ENCODE results near the gene MINPP1. TPM values are rescaled to one million over a fixed set of nuclear protein-coding genes. Genes with fewer than 3 reads are reported as not detected.
"Not testable (repeated sequence)": the region's sequence is repeated elsewhere in the genome, so short reads cannot be mapped to it uniquely, and the experiment has no call there.

MINPP1 gene, protein sequence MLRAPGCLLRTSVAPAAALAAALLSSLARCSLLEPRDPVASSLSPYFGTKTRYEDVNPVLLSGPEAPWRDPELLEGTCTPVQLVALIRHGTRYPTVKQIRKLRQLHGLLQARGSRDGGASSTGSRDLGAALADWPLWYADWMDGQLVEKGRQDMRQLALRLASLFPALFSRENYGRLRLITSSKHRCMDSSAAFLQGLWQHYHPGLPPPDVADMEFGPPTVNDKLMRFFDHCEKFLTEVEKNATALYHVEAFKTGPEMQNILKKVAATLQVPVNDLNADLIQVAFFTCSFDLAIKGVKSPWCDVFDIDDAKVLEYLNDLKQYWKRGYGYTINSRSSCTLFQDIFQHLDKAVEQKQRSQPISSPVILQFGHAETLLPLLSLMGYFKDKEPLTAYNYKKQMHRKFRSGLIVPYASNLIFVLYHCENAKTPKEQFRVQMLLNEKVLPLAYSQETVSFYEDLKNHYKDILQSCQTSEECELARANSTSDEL
- total RNA-seq, result 7.3 TPM
- long read RNA-seq, transcript MINPP1-202 (5 exons, 2,415 nt), result major isoform, 13 of 17 reads
- long read RNA-seq, partial matches to known transcripts, result 0 of 17 reads
- long read RNA-seq, other reads (novel, unspliced or antisense), result 4 of 17 reads

DNA sequence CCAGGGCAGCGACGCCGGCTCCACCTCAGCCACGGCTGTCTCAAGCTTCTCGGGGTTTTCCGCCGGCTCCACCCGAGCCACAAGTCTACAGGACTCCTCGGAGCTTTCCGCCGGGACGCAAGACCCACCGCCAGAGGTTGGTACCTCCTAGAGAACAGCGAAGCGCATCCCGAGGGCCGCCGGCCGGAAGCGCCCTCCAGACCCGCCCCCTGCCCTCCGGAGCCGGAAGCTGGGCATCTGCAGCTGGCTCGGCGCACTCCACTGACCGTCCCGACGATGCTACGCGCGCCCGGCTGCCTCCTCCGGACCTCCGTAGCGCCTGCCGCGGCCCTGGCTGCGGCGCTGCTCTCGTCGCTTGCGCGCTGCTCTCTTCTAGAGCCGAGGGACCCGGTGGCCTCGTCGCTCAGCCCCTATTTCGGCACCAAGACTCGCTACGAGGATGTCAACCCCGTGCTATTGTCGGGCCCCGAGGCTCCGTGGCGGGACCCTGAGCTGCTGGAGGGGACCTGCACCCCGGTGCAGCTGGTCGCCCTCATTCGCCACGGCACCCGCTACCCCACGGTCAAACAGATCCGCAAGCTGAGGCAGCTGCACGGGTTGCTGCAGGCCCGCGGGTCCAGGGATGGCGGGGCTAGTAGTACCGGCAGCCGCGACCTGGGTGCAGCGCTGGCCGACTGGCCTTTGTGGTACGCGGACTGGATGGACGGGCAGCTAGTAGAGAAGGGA, at the start of gene MINPP1:
MINPP1 (plus strand) TSS at position 254 of the 726 bp plus-strand sequence; CDS start at position 277, 23 bp downstream.
- DNase-seq (ENCODE audit: low spot score), result peak; percentile 91
- intact Hi-C loops (cut with DNase I), result no loop called here

DNA sequence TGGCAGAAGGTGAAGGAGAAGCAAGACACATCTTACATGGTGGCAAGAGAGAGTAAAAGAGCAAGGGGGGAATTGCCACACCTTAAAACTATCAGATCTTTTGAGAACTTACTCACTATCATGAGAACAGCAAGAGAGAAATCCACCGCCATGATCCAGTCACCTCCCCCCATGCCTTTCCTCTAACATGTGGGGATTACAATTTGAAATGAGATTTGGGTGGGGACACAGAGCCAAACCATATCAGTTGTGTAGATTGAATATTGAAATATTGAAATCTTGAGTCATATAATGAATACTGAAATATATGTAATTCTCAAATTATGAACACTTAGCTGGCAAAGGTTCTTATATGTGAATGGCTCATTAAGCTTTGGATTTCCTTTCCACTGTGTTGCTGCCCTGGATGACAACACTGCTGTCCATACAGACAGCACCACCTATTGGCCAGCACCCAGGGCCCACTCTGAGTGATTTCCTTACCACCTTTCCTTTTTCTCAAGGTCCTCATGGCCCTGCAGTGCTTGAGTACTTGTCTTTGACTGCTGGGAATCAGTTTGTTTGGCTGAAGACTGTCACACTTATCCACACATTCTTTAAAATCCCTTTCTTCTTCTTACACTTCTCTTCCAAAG, 48.0 kb upstream of the MINPP1 start:
- intact Hi-C loops (cut with DNase I); DNase-seq (ENCODE audit: low spot score): not testable (repeated sequence)

DNA sequence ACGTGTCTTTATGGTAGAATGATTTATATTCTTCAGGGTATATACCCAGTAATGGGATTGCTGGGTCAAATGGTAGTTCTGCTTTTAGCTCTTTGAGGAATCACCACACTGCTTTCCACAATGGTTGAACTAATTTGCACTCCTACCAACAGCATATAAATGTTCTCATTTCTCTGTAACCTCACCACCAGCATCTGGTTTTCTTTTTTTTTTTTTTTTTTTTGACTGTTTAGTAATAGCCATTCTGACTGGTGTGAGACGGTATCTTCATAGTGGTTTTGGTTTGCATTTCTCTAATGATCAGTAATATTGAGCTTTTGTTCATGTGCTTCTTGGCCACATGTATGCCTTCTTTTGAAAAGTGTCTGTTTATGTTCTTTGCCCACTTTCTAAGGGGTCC, 42.9 kb upstream of the MINPP1 start:
- DNase-seq (ENCODE audit: low spot score); intact Hi-C loops (cut with DNase I): not testable (repeated sequence)

DNA sequence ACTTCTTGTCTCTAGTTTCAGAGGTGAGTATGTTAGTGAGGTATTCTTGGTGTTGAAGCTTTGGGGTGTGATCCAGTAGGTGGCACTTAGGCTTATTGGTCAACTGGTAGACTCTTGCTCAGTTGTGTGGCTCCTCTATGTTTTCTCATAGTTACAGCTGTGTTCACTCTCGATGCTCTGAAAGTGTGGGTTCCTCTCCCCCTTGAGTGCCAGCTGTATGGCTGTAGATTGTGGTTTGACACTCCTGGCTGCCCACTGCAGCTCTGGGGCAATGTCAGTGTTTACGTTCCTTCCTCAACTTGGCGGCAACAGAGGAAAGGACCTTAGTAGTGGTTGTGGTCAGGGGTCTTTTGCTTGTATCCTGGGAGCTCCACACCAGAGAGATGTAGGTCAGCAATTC, 37.8 kb upstream of the MINPP1 start:
- DNase-seq (ENCODE audit: low spot score); intact Hi-C loops (cut with DNase I): not testable (repeated sequence)

DNA sequence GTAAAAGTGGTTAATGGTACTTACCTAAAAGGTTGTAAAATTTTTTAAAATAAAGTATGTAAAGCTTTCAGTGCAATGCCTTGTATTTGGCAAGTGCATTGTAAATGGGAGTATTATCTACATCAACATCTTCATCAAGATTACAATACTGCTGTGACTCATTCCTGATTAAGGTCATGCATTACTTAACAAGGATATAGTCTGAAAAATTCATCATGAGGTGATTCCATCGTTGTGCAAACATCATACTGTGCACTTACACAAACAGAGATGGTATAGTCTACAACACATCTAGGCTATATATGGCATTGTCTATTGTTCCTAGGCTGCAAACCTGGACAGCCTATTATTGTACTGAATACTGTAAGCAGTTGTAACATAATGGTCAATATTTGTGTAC, 16.0 kb upstream of the MINPP1 start:
- intact Hi-C loops (cut with DNase I); DNase-seq (ENCODE audit: low spot score): not testable (repeated sequence)

DNA sequence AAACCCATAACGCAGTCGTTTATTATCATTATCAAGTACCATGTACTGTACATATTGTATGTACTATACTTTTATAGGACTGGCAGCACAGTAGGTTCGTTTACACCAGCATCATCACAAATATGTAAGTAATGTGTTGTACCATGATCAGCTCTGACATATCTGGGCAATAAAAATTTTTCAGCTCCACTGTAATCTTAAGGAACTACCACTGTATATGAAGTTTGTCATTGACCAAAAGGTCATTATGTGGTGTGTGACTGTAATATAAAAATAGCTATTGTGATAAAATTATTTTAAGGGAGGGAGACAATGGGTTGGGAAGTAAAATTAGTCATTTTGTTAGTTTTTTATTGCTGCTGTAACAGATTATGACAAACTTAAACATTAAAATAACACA, 14.4 kb upstream of the MINPP1 start:
- intact Hi-C loops (cut with DNase I); DNase-seq (ENCODE audit: low spot score): not testable (repeated sequence)

DNA sequence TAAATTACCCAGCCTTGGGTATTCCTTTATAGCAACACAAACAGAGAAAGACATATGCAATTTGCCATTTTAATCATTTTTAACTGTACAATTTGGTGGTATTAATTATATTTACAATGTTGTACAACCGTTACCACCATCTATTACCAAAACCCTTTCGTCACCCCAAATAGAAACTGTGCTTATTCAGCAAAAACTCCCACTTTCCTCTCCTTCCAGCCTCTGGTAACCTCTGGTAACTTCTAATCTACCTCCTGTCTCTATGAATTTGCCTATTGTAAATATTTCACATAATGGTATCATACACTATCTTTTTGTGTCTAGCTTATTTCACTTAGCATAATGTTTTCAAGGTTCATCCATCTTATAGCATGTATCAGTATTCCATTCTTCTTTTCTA, 12.2 kb upstream of the MINPP1 start:
- intact Hi-C loops (cut with DNase I); DNase-seq (ENCODE audit: low spot score): not testable (repeated sequence)

DNA sequence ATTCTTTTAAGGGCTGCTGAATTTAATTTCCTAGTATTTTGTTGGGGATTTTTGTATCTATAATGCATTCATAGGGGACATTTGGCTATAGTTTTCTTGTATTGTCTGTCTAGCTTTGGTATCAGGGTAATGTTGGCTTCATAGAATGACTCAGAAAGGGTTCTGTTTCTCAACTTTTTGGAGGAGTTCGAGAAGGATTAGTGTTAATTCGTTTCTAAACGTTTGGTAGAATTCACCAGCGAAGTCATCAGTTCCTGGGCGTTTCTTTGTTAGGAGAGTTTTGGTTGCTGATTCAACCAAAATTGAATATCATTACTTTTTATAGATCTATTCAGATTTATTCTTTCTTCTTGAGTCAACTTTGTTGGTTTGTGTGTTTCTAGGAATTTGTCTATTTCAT, 9.2 kb upstream of the MINPP1 start:
- intact Hi-C loops (cut with DNase I); DNase-seq (ENCODE audit: low spot score): not testable (repeated sequence)

DNA sequence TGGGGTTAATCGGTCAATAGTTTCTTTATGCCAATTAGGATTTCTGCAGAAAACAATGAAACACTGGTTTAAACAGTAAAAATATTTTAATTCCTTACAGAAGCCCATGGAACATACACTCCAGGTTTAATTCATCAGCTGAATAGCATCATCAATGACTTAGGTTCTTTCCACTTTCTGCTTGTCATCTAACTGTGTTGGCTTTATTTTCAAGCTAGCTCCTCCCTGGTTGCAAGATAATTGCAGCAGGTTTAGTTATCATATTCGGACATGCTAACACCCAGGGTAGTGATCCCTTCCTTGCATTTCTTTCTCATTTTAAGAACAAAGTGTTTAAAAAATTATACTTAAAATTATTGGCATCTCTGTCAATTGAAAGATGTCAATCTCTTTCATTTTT, 7.3 kb upstream of the MINPP1 start:
- intact Hi-C loops (cut with DNase I), result not testable (repeated sequence)

DNA sequence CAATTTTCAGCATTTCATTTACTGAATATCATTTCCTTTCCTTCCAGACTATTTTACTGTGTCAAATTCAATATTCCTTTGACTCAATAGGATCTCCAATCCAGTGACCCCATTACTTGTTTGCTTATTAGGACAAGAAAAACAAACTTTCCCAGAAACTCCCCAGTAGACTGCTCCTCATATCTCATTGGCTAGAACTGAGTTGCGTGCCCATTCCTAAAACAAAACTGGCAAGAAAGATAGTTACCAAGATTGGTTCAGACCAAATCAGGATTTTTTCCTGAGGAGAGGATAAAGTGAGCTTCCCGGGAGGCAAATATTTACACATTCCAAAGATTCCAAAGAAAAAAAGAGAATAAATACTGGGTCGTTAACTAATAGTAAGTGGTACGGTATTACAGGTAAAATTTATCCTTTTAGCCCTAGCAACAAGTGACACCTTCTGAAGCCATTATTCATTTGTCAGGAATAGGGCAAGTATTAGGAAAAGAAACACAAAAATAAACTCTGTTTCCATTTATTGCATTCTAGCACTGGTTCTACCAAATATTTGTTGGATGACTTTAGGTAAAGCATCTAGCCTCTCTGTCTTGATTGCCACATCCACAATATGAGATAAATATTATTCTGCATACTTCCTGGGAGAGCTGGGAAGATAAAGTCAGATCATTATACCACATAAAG, 6.4 kb upstream of the MINPP1 start:
- intact Hi-C loops (cut with DNase I); DNase-seq (ENCODE audit: low spot score): not testable (repeated sequence)

More for the DNA sequence above, 7.3 kb upstream of the MINPP1 start:
- DNase-seq (ENCODE audit: low spot score), result not testable (repeated sequence)

DNA sequence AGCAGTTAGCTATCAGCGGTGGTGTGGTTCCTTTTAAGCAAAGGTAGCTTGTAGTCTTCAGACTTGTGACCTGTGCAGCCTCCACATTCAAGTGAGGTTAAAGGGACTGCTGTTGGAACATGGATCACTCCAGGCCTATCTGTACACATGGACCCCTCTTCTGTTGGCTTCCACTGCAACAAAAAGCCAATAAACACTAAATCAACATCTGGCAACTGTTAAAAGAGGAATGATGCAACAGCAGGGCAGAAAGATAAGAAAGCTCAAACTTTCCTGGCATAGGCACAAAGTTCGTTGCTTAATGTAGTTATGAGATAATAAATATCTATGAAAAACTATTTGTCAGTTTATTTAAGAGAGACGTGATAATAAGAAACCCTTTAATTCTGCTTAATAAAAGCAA, 4.0 kb upstream of the MINPP1 start:
- no peak for DNase-seq (ENCODE audit: low spot score)
- intact Hi-C loops (cut with DNase I), result no loop called here

DNA sequence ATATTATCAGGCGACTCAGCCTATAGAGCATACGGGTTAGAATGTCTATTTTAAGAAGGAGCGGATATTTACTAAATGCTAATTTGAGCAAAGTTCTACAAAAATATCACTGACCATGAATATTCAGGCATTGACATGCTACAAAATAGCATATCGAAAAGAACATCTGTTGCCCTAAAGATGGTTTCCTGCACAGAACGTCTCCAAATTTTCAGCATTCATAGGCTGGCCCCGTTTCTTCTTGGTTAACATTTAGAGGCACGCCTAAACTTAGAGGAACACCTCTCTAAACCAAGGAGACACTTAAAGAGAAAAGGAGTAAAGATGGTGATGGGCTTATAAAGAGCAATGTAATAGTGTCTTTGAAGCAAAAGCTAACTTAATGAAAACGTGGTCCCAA, 1.3 kb upstream of the MINPP1 start:
- intact Hi-C loops (cut with DNase I), result no loop called here
- no peak for DNase-seq (ENCODE audit: low spot score)

DNA sequence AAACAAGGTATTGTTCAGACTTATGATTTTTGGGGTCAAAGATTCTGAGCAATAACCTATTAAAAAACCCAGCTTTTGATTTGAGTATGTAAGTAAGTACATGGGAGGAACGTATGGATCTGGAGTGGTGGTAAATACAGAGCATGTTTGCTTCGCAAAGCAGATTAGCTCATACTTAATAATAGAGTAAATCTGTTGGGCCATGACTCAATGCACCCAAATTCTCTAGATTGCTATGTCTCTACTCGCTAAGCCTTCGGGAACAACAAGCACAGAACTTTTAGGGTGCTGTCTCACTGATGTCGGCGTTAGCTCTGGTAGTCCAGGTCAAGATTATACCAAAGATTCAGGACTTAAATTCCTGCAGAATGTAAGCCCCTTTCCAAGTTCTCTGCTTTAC, 807 bp upstream of the MINPP1 start:
- no peak for DNase-seq (ENCODE audit: low spot score)
- intact Hi-C loops (cut with DNase I), result no loop called here

DNA sequence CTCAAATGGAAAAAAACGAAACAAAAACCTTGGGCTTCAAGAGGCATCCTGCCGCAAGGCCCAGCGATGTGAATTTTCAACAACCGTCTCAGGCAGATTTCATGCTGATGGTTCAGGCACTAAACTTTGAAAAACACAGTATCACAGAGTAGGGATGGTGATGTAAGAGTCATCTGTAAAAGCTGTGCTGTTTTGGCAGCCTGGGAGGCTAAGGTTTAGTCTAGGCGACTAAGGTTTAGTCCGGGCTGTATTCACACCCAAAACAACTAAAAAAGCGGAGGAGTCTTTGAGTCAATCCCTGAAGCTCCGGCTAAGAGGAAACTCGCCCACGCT, 420 bp upstream of the MINPP1 start:
- intact Hi-C loops (cut with DNase I), result no loop called here
- no peak for DNase-seq (ENCODE audit: low spot score)

DNA sequence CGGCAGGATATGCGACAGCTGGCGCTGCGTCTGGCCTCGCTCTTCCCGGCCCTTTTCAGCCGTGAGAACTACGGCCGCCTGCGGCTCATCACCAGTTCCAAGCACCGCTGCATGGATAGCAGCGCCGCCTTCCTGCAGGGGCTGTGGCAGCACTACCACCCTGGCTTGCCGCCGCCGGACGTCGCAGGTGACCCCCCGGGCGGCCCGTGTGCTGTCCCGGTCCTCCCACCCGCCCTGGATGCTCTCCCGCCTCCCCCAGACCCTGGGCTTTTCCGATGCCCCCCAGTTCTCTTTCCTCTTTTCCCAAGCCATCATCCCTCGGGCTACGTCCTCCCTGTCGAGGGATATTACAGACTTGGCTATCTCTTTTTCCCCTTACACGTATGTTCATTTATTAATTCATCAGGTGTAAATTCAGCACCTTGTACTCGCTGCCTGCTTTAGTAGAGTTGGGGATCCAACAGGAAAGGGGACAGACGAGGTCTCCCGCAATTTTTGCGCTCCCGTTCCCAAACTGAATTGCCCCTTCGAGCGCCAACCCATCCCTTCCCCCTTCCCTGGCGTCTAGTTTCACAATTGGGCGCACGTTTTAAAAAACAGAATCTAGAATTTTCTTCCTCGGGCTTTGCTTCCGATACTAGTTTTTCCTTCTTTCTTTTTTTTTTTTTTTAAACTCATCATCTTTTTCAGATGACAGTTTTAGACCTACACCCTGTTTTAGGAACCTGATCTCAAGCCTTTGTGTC, 846 bp downstream of the MINPP1 start:
- intact Hi-C loops (cut with DNase I), result no loop called here
- no peak for DNase-seq (ENCODE audit: low spot score)

DNA sequence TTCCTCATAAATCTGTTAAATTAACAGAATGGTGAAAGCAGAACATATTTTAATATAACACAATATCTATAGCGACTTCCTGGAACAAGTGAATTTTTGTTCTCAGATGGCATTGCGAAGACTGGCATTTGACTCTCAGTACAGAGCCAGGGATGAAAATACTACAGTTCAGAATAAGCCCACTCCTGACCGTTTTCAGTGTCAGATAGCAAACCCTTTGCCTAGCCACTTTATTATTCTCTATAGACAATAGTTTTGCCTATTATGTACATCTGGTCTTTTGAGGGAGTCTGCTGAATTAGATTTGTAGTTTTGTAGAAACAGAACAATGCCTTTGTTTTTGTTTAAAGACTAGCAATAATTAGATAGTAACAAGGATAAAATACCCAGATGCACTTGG, 2.3 kb downstream of the MINPP1 start:
- no peak for DNase-seq (ENCODE audit: low spot score)
- intact Hi-C loops (cut with DNase I), result no loop called here

DNA sequence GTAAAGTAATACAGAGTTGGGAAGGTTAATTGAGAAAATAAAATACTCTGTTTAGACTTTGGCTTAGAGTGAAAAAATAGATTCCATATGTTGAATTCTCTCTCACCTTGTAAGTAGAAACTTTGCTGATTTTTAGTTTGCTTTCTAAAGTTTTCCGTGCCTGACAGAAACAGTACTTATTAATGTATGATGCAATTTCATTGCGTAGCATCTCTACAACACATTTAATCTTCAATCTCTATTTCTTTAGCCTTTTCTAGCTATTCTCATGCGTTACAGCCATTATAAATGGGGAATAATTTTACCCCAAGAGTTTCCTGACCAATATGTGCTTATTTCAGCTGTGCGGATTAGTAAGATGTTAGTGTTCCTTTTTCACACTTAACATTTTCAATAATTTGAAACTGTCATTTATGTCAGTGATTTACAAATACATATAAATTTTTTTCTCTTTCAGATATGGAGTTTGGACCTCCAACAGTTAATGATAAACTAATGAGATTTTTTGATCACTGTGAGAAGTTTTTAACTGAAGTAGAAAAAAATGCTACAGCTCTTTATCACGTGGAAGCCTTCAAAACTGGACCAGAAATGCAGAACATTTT, 3.3 kb downstream of the MINPP1 start:
- DNase-seq (ENCODE audit: low spot score), result no peak
- intact Hi-C loops (cut with DNase I), result no loop called here

DNA sequence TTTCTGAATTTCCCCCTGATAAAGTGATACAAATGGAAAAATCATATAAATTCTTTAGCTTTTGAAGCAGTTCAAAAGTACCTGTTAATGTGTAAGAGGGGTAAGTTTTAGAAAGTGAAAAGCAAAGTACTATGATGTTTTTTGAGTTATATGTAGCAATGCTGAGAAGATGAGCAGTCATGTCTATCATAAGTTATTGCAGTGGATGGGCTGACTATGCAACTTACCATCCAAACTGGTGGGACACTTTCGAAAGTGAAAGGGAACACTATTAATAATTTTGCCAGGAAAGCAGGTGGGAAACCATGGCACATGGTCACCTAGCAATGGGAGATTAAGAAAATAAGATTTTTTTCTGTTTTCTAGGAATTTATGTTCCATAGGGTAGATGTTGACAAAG, 4.1 kb downstream of the MINPP1 start:
- intact Hi-C loops (cut with DNase I), result no loop called here
- no peak for DNase-seq (ENCODE audit: low spot score)

DNA sequence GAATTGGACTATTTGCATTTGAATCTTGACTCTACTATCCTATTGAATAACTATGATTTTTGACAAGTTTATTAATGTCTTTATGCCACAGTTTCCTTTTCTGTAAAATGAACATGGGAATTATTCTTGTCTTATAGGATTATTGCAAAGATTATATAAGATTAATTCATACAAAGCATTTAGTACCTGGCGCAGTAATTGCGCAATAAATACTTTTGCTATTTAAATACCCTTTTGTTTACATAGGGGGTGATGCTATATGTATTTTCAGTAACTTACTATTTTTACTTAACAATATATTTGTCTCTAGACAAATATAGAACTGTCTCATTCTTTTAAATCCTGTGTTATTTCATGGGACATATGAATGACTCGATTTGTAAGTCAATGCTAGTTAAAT, 5.3 kb downstream of the MINPP1 start:
- DNase-seq (ENCODE audit: low spot score), result no peak
- intact Hi-C loops (cut with DNase I), result no loop called here

Measured in cardiac septum (tissue), 1 donor.